Vagina (tissue), 2 donors: ENCODE results near the gene ZCCHC7.

Experiments used
- POLR2A ChIP-seq, 2 donors: fragments of 450-650 bp; IDR thresholded peaks; one replicate each; pipeline ENCODE4 v1.6.1; 2017; ENCODE audit warnings: antibody characterized with exemption in 2 of 2, mild to moderate bottlenecking in 2 of 2, moderate library complexity in 2 of 2
- TF ChIP-seq, protein P1 (sequence below), 3 experiments: fragments of 450-650 bp in 2 of 3; fragments of 200-600 bp in 1 of 3; sonication (generic) in 1 of 3; IDR thresholded peaks; one replicate each; pipeline ENCODE4 v1.5.1; 2017 to 2019; ENCODE audit warnings: antibody characterized with exemption in 3 of 3, mild to moderate bottlenecking in 2 of 3, moderate library complexity in 2 of 3

DNA sequence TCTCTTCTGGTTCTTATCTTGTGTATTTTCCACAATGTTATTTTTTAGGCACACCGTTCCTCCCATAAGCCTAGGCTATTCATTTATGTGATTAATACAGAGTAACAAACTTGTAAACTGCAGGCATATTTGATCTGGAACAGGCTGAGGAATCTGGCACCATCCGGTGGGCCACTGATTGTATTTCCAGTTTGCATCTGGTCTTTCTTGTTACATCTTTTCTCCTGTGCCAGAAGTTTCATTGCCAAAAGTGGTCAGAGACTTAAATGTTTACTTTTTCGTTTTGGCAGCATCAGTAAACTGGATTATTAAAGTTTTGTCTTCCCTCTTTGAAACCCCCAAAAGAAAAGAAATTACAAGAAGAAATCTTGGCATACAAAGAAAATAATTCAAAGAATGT lies 17.9 kb upstream of the ZCCHC7 start:
- no peak for TF ChIP-seq POLR2A (IDR thresholded peaks at IDR 0.05)
- TF ChIP-seq, protein P1, sequence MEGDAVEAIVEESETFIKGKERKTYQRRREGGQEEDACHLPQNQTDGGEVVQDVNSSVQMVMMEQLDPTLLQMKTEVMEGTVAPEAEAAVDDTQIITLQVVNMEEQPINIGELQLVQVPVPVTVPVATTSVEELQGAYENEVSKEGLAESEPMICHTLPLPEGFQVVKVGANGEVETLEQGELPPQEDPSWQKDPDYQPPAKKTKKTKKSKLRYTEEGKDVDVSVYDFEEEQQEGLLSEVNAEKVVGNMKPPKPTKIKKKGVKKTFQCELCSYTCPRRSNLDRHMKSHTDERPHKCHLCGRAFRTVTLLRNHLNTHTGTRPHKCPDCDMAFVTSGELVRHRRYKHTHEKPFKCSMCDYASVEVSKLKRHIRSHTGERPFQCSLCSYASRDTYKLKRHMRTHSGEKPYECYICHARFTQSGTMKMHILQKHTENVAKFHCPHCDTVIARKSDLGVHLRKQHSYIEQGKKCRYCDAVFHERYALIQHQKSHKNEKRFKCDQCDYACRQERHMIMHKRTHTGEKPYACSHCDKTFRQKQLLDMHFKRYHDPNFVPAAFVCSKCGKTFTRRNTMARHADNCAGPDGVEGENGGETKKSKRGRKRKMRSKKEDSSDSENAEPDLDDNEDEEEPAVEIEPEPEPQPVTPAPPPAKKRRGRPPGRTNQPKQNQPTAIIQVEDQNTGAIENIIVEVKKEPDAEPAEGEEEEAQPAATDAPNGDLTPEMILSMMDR (IDR thresholded peaks at IDR 0.05), result no peak
